Endothelial cell of umbilical vein (primary cell): Measurements from ENCODE around the gene BTNL9. TPM values are rescaled to one million over a fixed set of nuclear protein-coding genes. Genes with fewer than 3 reads are reported as not detected.

Source experiments
- BruUV-seq: library from RNA; stranded (reverse); fragments of 400-500 nt; replicated peaks from 2 replicates; lab custom pipeline; 2021; lab: Mats Ljungman, UMichigan
- CTCF ChIA-PET: fragments of 300-600, 350-600 bp; sonication (Branson Sonifier 250); formaldehyde crosslinking; loops from one replicate; lab custom pipeline; 2021; ENCODE audit warnings: antibody characterized with exemption, inconsistent platforms; lab: Charles Lee
- POLR2A ChIA-PET: fragments of 300-600, 350-600 bp; sonication (Branson Sonifier 250); formaldehyde crosslinking; loops from one replicate; lab custom pipeline; 2021; ENCODE audit warnings: antibody characterized with exemption, inconsistent platforms; lab: Charles Lee
- DNase-seq: peaks from one replicate; pipeline ENCODE4 v3.0.0-alpha.2; 2011; ENCODE audit warnings: low read depth, low spot score
- FAIRE-seq: peaks from 2 replicates; lab custom pipeline; 2011; peaks lifted over from hg19 to GRCh38; lab: Jason Lieb, UNC
- H2AFZ ChIP-seq: 2 replicates; pipeline ENCODE4 v1.6.0; 2012; ENCODE audit warnings: low read depth, low read length, control low read depth, inconsistent platforms
- H3K27ac ChIP-seq: 2 replicates; pipeline ENCODE4 v1.5.1; 2011; ENCODE audit warnings: low read depth, mild to moderate bottlenecking, control low read depth, low read length, moderate library complexity; ENCODE audit not compliant: insufficient read depth
- H3K27me3 ChIP-seq, 2 experiments: 2 replicates each; pipeline versions ENCODE4 v1.6.0 to v1.6.1; 2011; ENCODE audit warnings: low read length in 2 of 2, mixed read lengths in 1 of 2; ENCODE audit not compliant: control insufficient read depth in 2 of 2, insufficient read depth in 2 of 2
- H3K36me3 ChIP-seq, 2 experiments: 2 replicates in 1 of 2; 3 replicates in 1 of 2; pipeline ENCODE4 v1.5.1; 2011; ENCODE audit warnings: low read length in 2 of 2, mild to moderate bottlenecking in 1 of 2, moderate library complexity in 1 of 2; ENCODE audit not compliant: control insufficient read depth in 2 of 2, insufficient read depth in 2 of 2; ENCODE audit errors: extremely low read depth in 1 of 2
- H3K4me1 ChIP-seq: 3 replicates; pipeline ENCODE4 v1.5.1; 2011; ENCODE audit warnings: mild to moderate bottlenecking, low read length; ENCODE audit not compliant: control insufficient read depth, insufficient read depth; ENCODE audit errors: extremely low read depth
- H3K4me2 ChIP-seq: 2 replicates; pipeline ENCODE4 v1.6.1; 2011; ENCODE audit warnings: low read length, control low read depth, mixed read lengths; ENCODE audit not compliant: insufficient read depth
- H3K4me3 ChIP-seq, 3 experiments: fragments of 200-600 bp in 1 of 3; sonication (generic), shearing (Covaris generic) in 1 of 3; replicated peaks in 1 of 3; 2 replicates each; pipeline ENCODE4 v1.5.1; 2011 to 2016; ENCODE audit warnings: control low read depth in 3 of 3, low read length in 3 of 3, mild to moderate bottlenecking in 2 of 3, inconsistent platforms in 1 of 3, low read depth in 1 of 3, moderate library complexity in 1 of 3; ENCODE audit not compliant: insufficient read depth in 1 of 3
- H3K79me2 ChIP-seq: 2 replicates; pipeline ENCODE4 v1.6.0; 2012; ENCODE audit warnings: low read length, inconsistent platforms; ENCODE audit not compliant: control insufficient read depth, insufficient read depth
- H3K9ac ChIP-seq: replicated peaks from 2 replicates; pipeline ENCODE3; 2011; ENCODE audit warnings: low read length, control low read depth; ENCODE audit not compliant: insufficient read depth; ENCODE audit errors: extremely low read depth
- H3K9me1 ChIP-seq: replicated peaks from 3 replicates; pipeline ENCODE4 v1.6.0; 2011; ENCODE audit warnings: mild to moderate bottlenecking, low read length; ENCODE audit not compliant: control insufficient read depth, insufficient read depth; ENCODE audit errors: extremely low read depth
- H3K9me3 ChIP-seq: replicated peaks from 2 replicates; pipeline ENCODE4 v1.5.1; 2012; ENCODE audit warnings: low read length, inconsistent platforms; ENCODE audit not compliant: control insufficient read depth, insufficient read depth
- H4K20me1 ChIP-seq: replicated peaks from 2 replicates; pipeline ENCODE3; 2011; ENCODE audit warnings: mild to moderate bottlenecking, low read length; ENCODE audit not compliant: control insufficient read depth, insufficient read depth; ENCODE audit errors: extremely low read depth
- CTCF ChIP-seq, 2 donors: IDR thresholded peaks; 1 replicate in 1 of 2; 2 replicates in 1 of 2; pipeline ENCODE4 v1.5.1; 2011; ENCODE audit warnings: low read length in 2 of 2, mild to moderate bottlenecking in 2 of 2, moderate library complexity in 2 of 2, control low read depth in 1 of 2, inconsistent platforms in 1 of 2, low read depth in 1 of 2; ENCODE audit not compliant: insufficient read depth in 1 of 2; ENCODE audit errors: extremely low read depth in 1 of 2
- EZH2 ChIP-seq: IDR thresholded peaks from 2 replicates; pipeline ENCODE4 v1.6.1; 2012; ENCODE audit warnings: borderline replicate concordance, low read depth, mild to moderate bottlenecking, moderate library complexity, low read length, inconsistent platforms; ENCODE audit not compliant: severe bottlenecking
- FOS ChIP-seq: IDR thresholded peaks from 2 replicates; pipeline ENCODE4 v1.6.1; 2011; ENCODE audit warnings: mild to moderate bottlenecking, low read length, moderate library complexity, borderline replicate concordance; ENCODE audit not compliant: insufficient read depth
- GATA2 ChIP-seq: IDR thresholded peaks from 2 replicates; pipeline ENCODE4 v1.7.0; 2011; ENCODE audit warnings: low read depth, mild to moderate bottlenecking, moderate library complexity, mixed read lengths, low read length; ENCODE audit not compliant: insufficient read length, insufficient read depth
- JUN ChIP-seq: IDR thresholded peaks from 2 replicates; pipeline ENCODE4 v1.6.1; 2011; ENCODE audit warnings: borderline replicate concordance, low read depth; ENCODE audit not compliant: insufficient read length, insufficient read depth
- MAX ChIP-seq: IDR thresholded peaks from 2 replicates; pipeline ENCODE4 v1.6.1; 2011; ENCODE audit not compliant: insufficient read depth, insufficient read length
- MYC ChIP-seq: IDR thresholded peaks from one replicate; pipeline ENCODE4 v1.6.1; 2011; ENCODE audit warnings: mild to moderate bottlenecking, low read depth, low read length
- POLR2A ChIP-seq: IDR thresholded peaks from 2 replicates; pipeline ENCODE4 v1.6.1; 2012; ENCODE audit warnings: low read depth, mild to moderate bottlenecking, control low read depth, low read length
- POLR2AphosphoS5 ChIP-seq: IDR thresholded peaks from 2 replicates; pipeline ENCODE4 v1.6.1; 2012; ENCODE audit warnings: low read depth, mild to moderate bottlenecking, control low read depth, low read length, moderate library complexity; ENCODE audit not compliant: insufficient read depth
- dilution Hi-C: fragments of 300-500 bp; cut with MboI; formaldehyde crosslinking; loops from one replicate; pipeline ENCODE4 v1.15.0; 2019; ENCODE audit warnings: low sequenced_read_pairs; ENCODE audit not compliant: extremely low pct_ligation_motif_present
- intact Hi-C: fragments of 100-400 bp; cut with micrococcal nuclease; formaldehyde crosslinking; loops from one replicate; pipeline ENCODE4 v1.10.0; 2022
- polyA plus RNA-seq, 4 experiments: library from polyadenylated mRNA; depleted of rRNA in 3 of 4; stranded (reverse) in 3 of 4; unstranded in 1 of 4; fragments of >200 nt; gene quantifications; 2 replicates each; pipeline versions ENCODE4 v1.2.1 to v1.2.3, GENCODE V29; 2011 to 2012; ENCODE audit warnings: missing spikeins in 1 of 4
- total RNA-seq: library from RNA; stranded (reverse); gene quantifications from 2 replicates; pipeline ENCODE4 v1.2.3, GENCODE V29; 2021

The BTNL9 gene
- total and polyA plus RNA-seq, 2 donors (not counting 3 experiments of a cell fraction or from before 2014, with no cell fraction given) = 0.13 to 0.33 TPM

GRCh38 chr5:181105391-181106025 lies 65.4 kb downstream of the BTNL9 start:
- no peaks in the 10 kb centered on the region for H3K36me3 ChIP-seq
- no peak overlapping the region for H3K27ac ChIP-seq
- no peaks in the 10 kb centered on the region for H3K79me2 ChIP-seq
- dilution Hi-C loops (no loop called here), intact Hi-C loops (no loop called here)
- no peak overlapping the region for H3K4me3 ChIP-seq
- ChIA-PET CTCF (no interaction called here), POLR2A (no interaction called here)
- FAIRE-seq = no peak
- TF ChIP-seq FOS = no peak
- TF ChIP-seq EZH2 = no peak
- H3K4me1 ChIP-seq = no peaks in the 10 kb centered on the region
- H2AFZ ChIP-seq = no peak overlapping the region
- H3K9me3 ChIP-seq = no peaks in the 10 kb centered on the region
- H3K9ac ChIP-seq = no peak overlapping the region
- H3K4me2 ChIP-seq = no peak overlapping the region
- BruUV-seq = no TSS peak
- H4K20me1 ChIP-seq = no peaks in the 10 kb centered on the region
- H3K27me3 ChIP-seq = peaks cover 2 to 4% of the 10 kb centered on the region in 2 experiments
- no peaks in the 10 kb centered on the region for H3K9me1 ChIP-seq
- no peak for DNase-seq

- no TSS peak for BruUV-seq
- CTCF ChIA-PET = no interaction called here
- dilution Hi-C loops = no loop called here
These were observed 67.6 kb downstream of the BTNL9 start for GRCh38 chr5:181107699-181108098.

More at GRCh38 chr5:181107699-181108098, 67.6 kb downstream of the BTNL9 start:
- FAIRE-seq (no peak), DNase-seq (no peak)
- intact Hi-C loops = no loop called here
- H3K4me3 ChIP-seq = no peak overlapping the region
- POLR2A ChIA-PET = no interaction called here
- H3K9me3 ChIP-seq = no peaks in the 10 kb centered on the region
- H3K9ac ChIP-seq = no peak overlapping the region
- no peaks in the 10 kb centered on the region for H3K79me2 ChIP-seq
- no peak overlapping the region for H3K27ac ChIP-seq
- H4K20me1 ChIP-seq = no peaks in the 10 kb centered on the region
- TF ChIP-seq EZH2 (no peak), CTCF (IDR thresholded peaks at IDR 0.05; ENCODE audit: extremely low read depth in 1 of 2, insufficient read depth in 1 of 2, low read depth in 1 of 2, low read length in 2 of 2) (no peak), JUN (no peak), FOS (no peak), GATA2 (no peak), POLR2AphosphoS5 (no peak), POLR2A (no peak), MYC (no peak), MAX (no peak)
- H3K9me1 ChIP-seq = no peaks in the 10 kb centered on the region
- H3K36me3 ChIP-seq = no peaks in the 10 kb centered on the region
- peaks cover 4 to 7% of the 10 kb centered on the region in 2 experiments for H3K27me3 ChIP-seq
- no peaks in the 10 kb centered on the region for H3K4me1 ChIP-seq
- no peak overlapping the region for H3K4me2 ChIP-seq
- H2AFZ ChIP-seq = no peak overlapping the region
